ENCODE results near the gene CCDC7. TPM values are rescaled to one million over a fixed set of nuclear protein-coding genes. Genes with fewer than 3 reads are reported as not detected.
"Not testable (repeated sequence)": the region's sequence is repeated elsewhere in the genome, so short reads cannot be mapped to it uniquely, and the experiment has no call there.

Gene CCDC7
- total RNA-seq, 2 donors from 2014 or later: 1.9 to 4.3 TPM

GRCh38 chr10:32501906-32502305 lies 56.0 kb downstream of the CCDC7 start:
- Histone ChIP-seq H3K9me3 (ENCODE audit: control insufficient read depth, low read length) (peaks cover 6% of the 10 kb centered on the region), H3K9ac (ENCODE audit: extremely low read depth, low read length, poor library complexity, severe bottlenecking) (no peak overlapping the region), H3K27me3 (ENCODE audit: control insufficient read depth, insufficient read depth, low read length, poor library complexity, severe bottlenecking) (no peaks in the 10 kb centered on the region), H3K36me3 (ENCODE audit: control insufficient read depth, insufficient read depth, low read length) (no peaks in the 10 kb centered on the region), H3K27ac (ENCODE audit: low read depth, low read length) (no peak overlapping the region), H3K4me3 (ENCODE audit: low read length) (no peak overlapping the region), H3K4me1 (ENCODE audit: control insufficient read depth, insufficient read depth, low read length) (no peaks in the 10 kb centered on the region)
- H3K27me3 Mint-ChIP-seq (ENCODE audit: insufficient read depth): no peaks in the 10 kb centered on the region
- H3K27ac Mint-ChIP-seq: no peak overlapping the region
- TF ChIP-seq CTCF (conservative IDR thresholded peaks at IDR 0.05): no peak
- H3K9me3 Mint-ChIP-seq: peaks cover 67% of the 10 kb centered on the region
- no peaks in the 10 kb centered on the region for H3K4me1 Mint-ChIP-seq
- peaks cover 30% of the 10 kb centered on the region for H3K36me3 Mint-ChIP-seq (ENCODE audit: low read depth)
- no peak overlapping the region for H3K4me3 Mint-ChIP-seq
- DNase-seq: peak; percentile 55
- 80 to 88% methylated on average over 4 to 7 of the region's 7 CpGs for WGBS, 2 experiments (ENCODE audit: insufficient coverage in 1 of 2, insufficient read length in 1 of 2)

- WGBS, 2 experiments (ENCODE audit: insufficient coverage in 1 of 2, insufficient read length in 1 of 2): 94 to 96% methylated on average over 18 to 39 of the region's 39 CpGs
- H3K9me3 ChIP-seq (ENCODE audit: control insufficient read depth, low read length); H3K27me3 ChIP-seq (ENCODE audit: control insufficient read depth, insufficient read depth, low read length, poor library complexity, severe bottlenecking); H3K4me1 ChIP-seq (ENCODE audit: control insufficient read depth, insufficient read depth, low read length); H3K27ac Mint-ChIP-seq; H3K36me3 ChIP-seq (ENCODE audit: control insufficient read depth, insufficient read depth, low read length); DNase-seq; H3K4me1 Mint-ChIP-seq; H3K9ac ChIP-seq (ENCODE audit: extremely low read depth, low read length, poor library complexity, severe bottlenecking); H3K27ac ChIP-seq (ENCODE audit: low read depth, low read length); H3K4me3 Mint-ChIP-seq; H3K27me3 Mint-ChIP-seq (ENCODE audit: insufficient read depth); H3K4me3 ChIP-seq (ENCODE audit: low read length): not testable (repeated sequence)
- Mint-ChIP-seq H3K36me3 (ENCODE audit: low read depth) (peaks cover 27% of the 10 kb centered on the region), H3K9me3 (peaks cover 60% of the 10 kb centered on the region)
These were observed 60.0 kb downstream of the CCDC7 start for GRCh38 chr10:32505762-32506420.

- no peaks in the 10 kb centered on the region for H3K27me3 Mint-ChIP-seq (ENCODE audit: insufficient read depth)
- TF ChIP-seq CTCF (conservative IDR thresholded peaks at IDR 0.05): no peak
- Histone ChIP-seq H3K27me3 (ENCODE audit: control insufficient read depth, insufficient read depth, low read length, poor library complexity, severe bottlenecking) (no peaks in the 10 kb centered on the region), H3K9me3 (ENCODE audit: control insufficient read depth, low read length) (no peaks in the 10 kb centered on the region), H3K36me3 (ENCODE audit: control insufficient read depth, insufficient read depth, low read length) (no peaks in the 10 kb centered on the region), H3K27ac (ENCODE audit: low read depth, low read length) (no peak overlapping the region), H3K9ac (ENCODE audit: extremely low read depth, low read length, poor library complexity, severe bottlenecking) (no peak overlapping the region), H3K4me3 (ENCODE audit: low read length) (no peak overlapping the region), H3K4me1 (ENCODE audit: control insufficient read depth, insufficient read depth, low read length) (no peaks in the 10 kb centered on the region)
- peaks cover under 1% of the 10 kb centered on the region for H3K36me3 Mint-ChIP-seq (ENCODE audit: low read depth)
- no peaks in the 10 kb centered on the region for H3K4me1 Mint-ChIP-seq
- H3K4me3 Mint-ChIP-seq: no peak overlapping the region
- no peak overlapping the region for H3K27ac Mint-ChIP-seq
- peaks cover 17% of the 10 kb centered on the region for H3K9me3 Mint-ChIP-seq
- WGBS, 2 experiments (ENCODE audit: insufficient coverage in 1 of 2, insufficient read length in 1 of 2): 90 to 93% methylated on average over 6 to 15 of the region's 18 CpGs
- DNase-seq: no peak
These were observed 65.7 kb downstream of the CCDC7 start for GRCh38 chr10:32511599-32511998.

Data from endodermal cell (in vitro differentiated cells).